ENCODE data around the gene GCG.

Gene GCG

GRCh38 chr2:162196638-162197037 is 44.6 kb upstream of the GCG start:
- POLR2A ChIA-PET: no interaction called here
- Histone ChIP-seq H3K27ac (ENCODE audit: extremely low read depth, low read depth, low read length) (no peak overlapping the region), H3K4me1 (ENCODE audit: control insufficient read depth, insufficient read depth, low read length) (no peaks in the 10 kb centered on the region), H3K4me3 (ENCODE audit: low read depth, low read length) (no peak overlapping the region), H3K36me3 (ENCODE audit: control insufficient read depth in 2 of 2, insufficient read depth in 1 of 2, low read length in 2 of 2) (no peaks in the 10 kb centered on the region), H3K9me3 (ENCODE audit: control insufficient read depth, insufficient read depth, low read depth, low read length) (no peaks in the 10 kb centered on the region)
- TF ChIP-seq ZNF555 (tag by site-specific recombination; conservative IDR thresholded peaks at IDR 0.05) (no peak), ZBTB17 (tag by site-specific recombination; IDR thresholded peaks at IDR 0.05) (no peak), SP2 (tag by site-specific recombination; IDR thresholded peaks at IDR 0.05) (no peak), ZNF37A (tag by site-specific recombination; IDR thresholded peaks at IDR 0.05) (no peak)
- CTCF ChIA-PET: interaction anchor here (0.8 to 0.9 kb wide), 2 partner anchors 24 to 101 kb away, joined by 4 read pairs; no protein-coding TSS in a partner anchor

- TF ChIP-seq ZNF704 (tag by site-specific recombination; IDR thresholded peaks at IDR 0.05): no peak
- no peak for TF ChIP-seq ZNF266 (tag by site-specific recombination; IDR thresholded peaks at IDR 0.05; ENCODE audit: low read depth)
- TF ChIP-seq KLF1 (tag by site-specific recombination; IDR thresholded peaks at IDR 0.05): no peak
- no peak for TF ChIP-seq ZNF311 (tag by site-specific recombination; IDR thresholded peaks at IDR 0.05; ENCODE audit: borderline replicate concordance)
- TF ChIP-seq FEZF1 (tag by site-specific recombination; IDR thresholded peaks at IDR 0.05): no peak
- no peak for TF ChIP-seq ZNF791 (tag by site-specific recombination; IDR thresholded peaks at IDR 0.05)
- no peak for TF ChIP-seq ZNF514 (tag by site-specific recombination; IDR thresholded peaks at IDR 0.05)
- no peak for TF ChIP-seq BCL6B (tag by site-specific recombination; IDR thresholded peaks at IDR 0.05)
- no peak for TF ChIP-seq ZNF10 (tag by site-specific recombination; IDR thresholded peaks at IDR 0.05)
- no peak for TF ChIP-seq ZNF449 (tag by site-specific recombination; IDR thresholded peaks at IDR 0.05)
- no peak for TF ChIP-seq ZNF2 (tag by site-specific recombination; IDR thresholded peaks at IDR 0.05)
- Histone ChIP-seq H3K27ac (ENCODE audit: extremely low read depth, low read depth, low read length) (no peak overlapping the region), H3K9me3 (ENCODE audit: control insufficient read depth, insufficient read depth, low read depth, low read length) (no peaks in the 10 kb centered on the region), H3K4me3 (ENCODE audit: low read depth, low read length) (no peak overlapping the region), H3K36me3 (ENCODE audit: control insufficient read depth in 2 of 2, insufficient read depth in 1 of 2, low read length in 2 of 2) (no peaks in the 10 kb centered on the region), H3K4me1 (ENCODE audit: control insufficient read depth, insufficient read depth, low read length) (no peaks in the 10 kb centered on the region)
- CTCF ChIA-PET: no interaction called here
- POLR2A ChIA-PET: no interaction called here
These were observed 36.4 kb upstream of the GCG start for GRCh38 chr2:162188451-162188850.

- Histone ChIP-seq H3K4me3 (ENCODE audit: low read depth, low read length) (no peak overlapping the region), H3K27ac (ENCODE audit: extremely low read depth, low read depth, low read length) (no peak overlapping the region), H3K9me3 (ENCODE audit: control insufficient read depth, insufficient read depth, low read depth, low read length) (no peaks in the 10 kb centered on the region), H3K4me1 (ENCODE audit: control insufficient read depth, insufficient read depth, low read length) (no peaks in the 10 kb centered on the region), H3K36me3 (ENCODE audit: control insufficient read depth in 2 of 2, insufficient read depth in 1 of 2, low read length in 2 of 2) (no peaks in the 10 kb centered on the region)
- POLR2A ChIA-PET: no interaction called here
- no peak for TF ChIP-seq ZNF292 (tag by site-specific recombination; IDR thresholded peaks at IDR 0.05; ENCODE audit: borderline replicate concordance, low read depth)
- TF ChIP-seq ZNF629 (tag by site-specific recombination; IDR thresholded peaks at IDR 0.05): no peak
- no peak for TF ChIP-seq ZNF266 (tag by site-specific recombination; IDR thresholded peaks at IDR 0.05; ENCODE audit: low read depth)
- CTCF ChIA-PET: interaction anchor here (1.1 kb wide), 1 partner anchor 35 kb away, joined by 3 read pairs; no protein-coding TSS in a partner anchor
These were observed 33.6 kb upstream of the GCG start for GRCh38 chr2:162185541-162186232.
